ENCODE data around the gene CALCOCO2.
"Not testable (repeated sequence)": the region's sequence is repeated elsewhere in the genome, so short reads cannot be mapped to it uniquely, and the experiment has no call there.

Gene CALCOCO2, protein sequence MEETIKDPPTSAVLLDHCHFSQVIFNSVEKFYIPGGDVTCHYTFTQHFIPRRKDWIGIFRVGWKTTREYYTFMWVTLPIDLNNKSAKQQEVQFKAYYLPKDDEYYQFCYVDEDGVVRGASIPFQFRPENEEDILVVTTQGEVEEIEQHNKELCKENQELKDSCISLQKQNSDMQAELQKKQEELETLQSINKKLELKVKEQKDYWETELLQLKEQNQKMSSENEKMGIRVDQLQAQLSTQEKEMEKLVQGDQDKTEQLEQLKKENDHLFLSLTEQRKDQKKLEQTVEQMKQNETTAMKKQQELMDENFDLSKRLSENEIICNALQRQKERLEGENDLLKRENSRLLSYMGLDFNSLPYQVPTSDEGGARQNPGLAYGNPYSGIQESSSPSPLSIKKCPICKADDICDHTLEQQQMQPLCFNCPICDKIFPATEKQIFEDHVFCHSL

DNA sequence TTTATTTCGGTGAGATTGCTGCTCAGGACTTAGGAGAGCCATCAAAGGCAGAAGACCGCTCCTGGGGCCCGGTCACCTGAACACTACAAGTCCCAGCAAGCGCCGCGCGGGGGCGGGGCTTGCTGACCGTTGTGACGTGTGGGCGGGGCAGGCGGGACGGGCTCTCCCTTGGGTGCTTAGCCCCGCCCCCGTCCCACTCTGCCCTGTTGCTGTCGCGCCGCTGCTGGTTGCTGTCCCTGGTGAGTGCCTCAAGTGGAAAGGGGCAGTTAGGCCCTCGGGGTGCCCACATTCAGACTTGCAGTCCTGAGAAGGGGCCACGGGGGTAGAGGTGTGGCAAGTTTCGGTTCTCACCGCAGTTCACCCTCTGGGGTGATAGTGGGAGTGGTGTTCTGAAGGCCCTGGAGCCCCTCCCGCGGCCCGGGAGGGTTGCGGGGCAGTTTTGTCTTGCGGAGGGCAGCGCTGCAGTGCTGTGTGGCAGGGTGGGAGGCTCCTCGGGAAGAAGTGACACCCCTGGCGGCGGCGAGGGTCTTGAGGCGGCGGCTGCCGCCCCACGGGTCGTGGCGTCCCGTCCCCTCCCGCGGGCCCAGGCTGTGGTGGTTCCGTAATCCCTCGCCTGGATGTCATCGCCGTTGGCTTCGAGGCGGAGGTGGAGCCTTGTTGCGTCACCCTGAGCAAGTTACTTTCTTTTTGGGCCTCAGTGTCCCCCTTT, at the start of gene CALCOCO2:
Gene CALCOCO2, plus strand, starts transcription at position 196 of the 709 bp plus-strand sequence. CDS start 10,673 bp downstream, outside the sequence.
- DNase-seq: peak; percentile 94

DNA sequence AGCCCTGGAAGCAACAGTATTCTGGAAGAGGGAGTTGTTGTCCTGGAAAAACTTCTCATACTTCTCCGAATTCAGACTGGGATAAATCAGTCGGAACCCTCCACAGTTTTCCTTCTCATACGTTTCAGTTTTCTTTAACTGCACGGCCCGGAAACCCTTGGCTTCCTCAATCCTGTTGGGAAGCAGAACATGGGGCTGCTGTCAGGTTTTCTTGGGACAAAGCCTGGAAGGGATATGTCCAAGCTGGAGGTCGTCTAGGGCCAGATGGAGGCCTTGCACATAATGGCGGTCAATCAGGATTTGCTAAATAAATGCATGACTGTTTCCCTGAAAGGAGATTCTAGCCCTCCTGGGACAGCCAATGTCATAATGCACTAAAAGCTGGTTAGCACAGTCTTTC, 43.0 kb upstream of the CALCOCO2 start:
- no peak for DNase-seq

DNA sequence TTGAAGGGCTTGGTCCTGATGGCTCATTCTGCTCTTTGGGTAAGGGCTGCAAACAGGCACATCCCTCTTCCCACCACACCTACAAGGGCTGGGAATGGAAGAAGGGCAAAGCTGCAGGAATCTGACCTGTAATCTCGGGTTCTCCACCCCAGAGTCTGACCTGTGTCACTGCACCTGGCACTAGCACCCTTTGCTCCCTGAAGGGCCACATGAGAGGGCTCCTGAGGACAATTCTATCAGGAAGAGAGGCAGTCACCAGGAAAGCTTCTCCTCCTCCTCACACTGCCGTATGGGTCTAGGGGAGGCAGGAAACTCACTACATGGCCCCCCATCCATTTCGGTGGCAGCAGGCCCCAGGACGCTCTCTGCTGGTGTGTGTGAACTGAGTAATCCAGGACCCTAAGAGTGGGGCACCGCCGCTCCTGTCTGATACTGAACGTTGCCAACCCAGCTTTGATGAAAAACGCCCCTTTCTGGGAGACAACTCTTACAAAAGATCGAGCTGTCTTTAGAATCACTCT, 40.2 kb upstream of the CALCOCO2 start:
- DNase-seq: no peak

DNA sequence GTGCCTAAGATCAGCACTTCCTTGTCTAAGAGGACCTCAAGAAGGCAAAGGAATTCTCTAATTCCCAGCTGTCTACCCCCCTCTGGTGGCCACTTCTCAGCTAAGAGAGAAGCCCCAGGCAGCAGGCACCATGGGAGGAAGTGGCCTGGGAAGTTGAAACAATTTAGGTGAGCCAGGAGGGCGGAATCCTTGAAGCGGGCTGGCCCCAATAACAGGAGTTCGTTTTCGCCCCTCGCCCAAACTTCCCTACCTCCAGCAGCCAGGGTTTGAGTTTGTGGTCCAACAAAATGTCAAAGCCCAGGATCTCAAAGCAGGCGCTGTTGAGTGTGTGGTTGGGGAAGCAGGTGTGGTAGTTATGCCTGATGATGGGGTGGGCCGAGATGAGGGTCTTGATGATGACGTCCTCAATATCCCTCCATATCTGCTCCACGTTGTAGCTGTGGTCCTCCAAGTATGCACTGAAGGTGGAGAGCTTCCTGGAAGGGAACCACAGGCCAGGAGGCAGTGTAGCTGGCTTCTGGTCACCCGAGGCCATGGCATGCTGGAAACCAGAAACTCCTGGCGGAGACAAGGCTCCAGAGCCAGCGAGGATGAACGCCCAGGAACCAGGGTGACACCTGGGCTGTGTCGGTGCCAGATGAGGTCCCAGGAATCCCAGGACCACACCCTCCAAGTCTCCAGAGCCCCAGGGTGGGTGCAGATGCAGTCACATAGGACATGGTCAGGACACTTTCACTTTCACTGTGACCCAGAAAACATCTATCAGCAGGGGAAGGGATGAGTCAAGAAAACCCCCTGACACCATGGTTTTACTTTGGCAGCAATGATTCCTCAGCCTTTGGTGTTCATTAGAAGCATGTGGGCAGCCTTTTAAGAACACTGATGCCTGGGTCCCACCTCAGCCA, 39.5 kb upstream of the CALCOCO2 start:
- DNase-seq: peak; percentile 75

DNA sequence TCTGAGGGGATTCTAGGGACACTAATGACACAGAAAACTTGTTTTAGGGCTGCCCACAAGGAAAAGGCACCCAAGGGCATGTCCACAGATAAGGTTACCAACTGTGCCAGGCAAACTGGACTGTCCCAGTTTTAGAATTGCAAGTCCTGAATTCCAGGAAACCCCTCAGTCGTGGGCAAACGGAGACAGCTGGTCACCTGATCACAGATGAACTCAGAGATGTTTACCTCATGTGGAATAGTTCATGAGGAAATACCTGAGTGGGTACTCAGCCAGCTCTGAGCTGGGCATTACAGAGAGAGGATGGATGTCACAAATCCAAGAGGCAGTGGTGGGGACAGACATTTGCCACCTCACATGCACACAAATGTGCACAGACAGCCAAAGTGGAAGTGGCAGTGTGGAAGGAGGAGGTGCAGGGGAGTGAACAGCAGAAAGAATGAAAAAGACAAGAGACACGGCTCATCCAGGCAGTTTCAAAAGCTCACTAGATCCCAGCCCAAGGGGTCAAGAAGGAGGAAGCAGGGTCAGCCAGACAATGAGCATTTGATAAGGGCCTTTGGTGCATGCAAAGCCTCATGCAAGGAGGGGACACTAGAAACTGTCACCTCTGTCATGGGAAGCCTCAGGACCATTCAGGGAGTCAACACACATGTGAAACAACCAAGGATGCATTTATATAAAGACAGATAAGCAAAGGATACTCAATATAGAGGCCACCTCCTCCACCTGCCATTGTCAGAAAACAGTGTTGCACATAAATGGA, 38.6 kb upstream of the CALCOCO2 start:
- no peak for DNase-seq

DNA sequence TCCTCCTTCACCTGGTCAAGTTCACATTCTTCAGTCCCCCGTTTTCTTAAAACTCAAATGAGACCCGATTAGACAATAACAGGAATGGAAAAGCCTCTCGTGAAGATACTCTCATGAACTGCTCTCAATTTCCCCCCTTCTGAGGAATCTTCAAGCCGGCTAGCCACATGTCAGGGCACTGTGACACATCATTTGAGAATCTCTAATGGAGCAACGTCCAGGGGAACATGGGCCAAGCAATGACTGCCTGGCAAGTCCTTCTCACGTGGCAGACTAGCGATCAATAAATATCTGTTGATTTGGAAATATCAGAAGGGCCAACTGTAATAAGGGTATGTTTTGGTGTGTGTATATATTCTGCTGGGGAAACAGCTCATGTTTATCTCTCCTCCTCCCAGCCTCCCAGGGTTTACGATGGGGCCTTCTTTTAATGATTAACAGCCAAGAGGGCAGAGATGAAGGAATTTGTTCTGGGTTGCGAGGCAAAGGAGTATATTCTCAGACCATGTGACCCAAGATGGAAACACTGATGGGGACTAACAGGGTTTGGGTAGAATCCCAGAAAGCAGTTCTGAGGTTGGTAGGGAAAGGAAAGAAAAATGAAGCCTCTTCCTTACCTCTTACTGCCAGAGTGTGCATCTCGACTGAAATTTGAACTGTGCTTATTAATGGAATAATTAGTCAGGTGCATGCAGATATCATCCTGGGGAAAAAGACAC, 35.2 kb upstream of the CALCOCO2 start:
- DNase-seq: no peak

DNA sequence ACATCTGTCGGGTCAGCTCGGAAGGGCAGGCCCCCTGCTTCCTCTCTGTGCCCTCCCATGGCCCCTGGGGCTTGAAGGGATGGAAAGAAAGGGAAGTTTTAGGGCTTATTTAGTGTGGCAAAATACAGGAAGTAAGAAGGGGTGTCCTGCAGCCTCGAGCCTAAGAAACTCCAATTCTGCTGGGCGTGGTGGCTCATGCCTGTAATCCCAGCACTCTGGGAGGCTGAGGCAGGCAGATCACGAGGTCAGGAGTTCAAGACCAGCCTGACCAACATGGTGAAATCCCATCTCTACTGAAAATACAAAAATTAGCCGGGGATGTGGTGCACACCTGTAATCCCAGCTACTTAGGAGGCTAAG, 34.7 kb upstream of the CALCOCO2 start:
- DNase-seq: peak; percentile 59

DNA sequence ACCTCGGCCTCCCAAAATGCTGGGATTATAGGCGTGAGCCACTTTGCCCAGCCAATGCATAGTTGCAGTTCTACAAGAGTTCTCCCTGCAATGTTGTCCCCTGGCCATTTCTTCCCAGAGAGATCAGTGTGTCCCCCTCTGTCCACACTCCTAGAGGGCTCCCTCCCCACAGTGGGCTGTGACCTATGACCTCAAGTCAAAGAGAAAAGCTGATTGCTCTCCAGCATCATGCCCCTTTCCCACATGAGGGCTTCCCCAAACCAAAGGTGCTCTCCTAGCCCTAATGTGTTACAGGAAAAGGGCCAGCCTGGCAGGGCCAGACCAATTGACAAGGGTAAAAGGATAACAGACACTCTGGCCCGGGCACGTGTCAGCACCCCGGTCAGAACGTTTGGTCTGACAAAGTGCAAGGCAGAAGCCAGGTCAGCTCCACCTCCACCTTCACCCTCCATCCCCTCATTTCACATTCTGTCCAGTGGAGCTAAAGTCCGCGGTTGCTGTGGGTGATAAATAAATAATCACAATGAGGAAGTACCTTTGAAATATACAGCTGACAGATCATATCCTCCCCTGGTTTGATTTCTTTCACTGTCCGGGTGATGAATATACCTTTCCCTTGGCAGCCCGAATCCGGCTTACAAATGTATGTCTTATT, 31.6 kb upstream of the CALCOCO2 start:
- DNase-seq: no peak

DNA sequence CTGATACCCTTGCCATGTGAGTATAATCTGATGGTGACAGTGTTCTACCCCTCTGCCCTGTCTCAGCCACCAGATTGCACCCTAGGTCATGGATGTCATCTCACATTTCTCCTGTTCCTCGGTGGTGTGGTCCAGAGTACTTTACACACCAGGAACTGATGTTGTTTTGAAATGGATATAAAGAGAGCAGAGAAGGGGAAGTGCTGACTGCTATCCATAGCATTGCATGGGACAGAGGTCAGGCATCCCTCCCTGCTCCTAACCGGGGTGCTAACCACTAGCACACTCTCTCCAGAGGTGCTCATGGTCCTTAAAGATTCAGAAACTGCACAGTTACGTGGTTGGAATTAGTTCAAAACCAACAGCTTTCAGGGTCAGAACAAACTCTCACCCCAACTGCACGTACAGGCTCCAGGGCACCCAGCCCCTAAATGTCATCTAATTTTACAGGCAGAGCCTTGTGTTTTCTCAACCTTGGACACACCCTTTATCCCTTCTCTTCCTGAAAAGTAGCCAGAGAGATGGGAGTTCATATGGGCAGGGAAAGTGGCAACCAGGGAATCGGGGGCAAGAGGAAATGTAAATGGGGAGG, 30.1 kb upstream of the CALCOCO2 start:
- DNase-seq: peak; percentile 64

DNA sequence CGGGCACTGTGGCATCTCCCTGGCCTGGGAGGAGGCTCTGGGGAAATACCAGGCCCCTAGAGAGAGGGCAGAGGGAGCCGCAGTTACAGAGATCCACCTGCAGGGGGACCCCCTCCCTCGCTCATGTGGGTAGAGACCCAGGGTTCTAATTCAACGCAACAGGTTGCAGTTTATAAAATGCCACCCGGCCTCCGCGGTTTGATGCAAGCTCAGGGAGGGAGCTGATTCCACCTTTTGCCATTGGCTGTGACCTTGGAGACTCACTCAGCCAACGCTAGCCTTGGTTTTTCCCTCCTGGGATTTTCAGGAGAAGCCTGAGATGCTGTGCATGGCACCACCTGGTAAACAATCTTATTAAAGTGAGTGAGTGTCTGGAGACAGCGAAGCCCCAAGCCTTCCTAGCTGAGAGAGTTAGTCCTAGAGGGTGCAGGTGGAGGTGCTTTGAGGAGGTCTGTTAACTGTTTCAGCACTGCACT, 25.9 kb upstream of the CALCOCO2 start:
- peak; percentile 21 for DNase-seq

DNA sequence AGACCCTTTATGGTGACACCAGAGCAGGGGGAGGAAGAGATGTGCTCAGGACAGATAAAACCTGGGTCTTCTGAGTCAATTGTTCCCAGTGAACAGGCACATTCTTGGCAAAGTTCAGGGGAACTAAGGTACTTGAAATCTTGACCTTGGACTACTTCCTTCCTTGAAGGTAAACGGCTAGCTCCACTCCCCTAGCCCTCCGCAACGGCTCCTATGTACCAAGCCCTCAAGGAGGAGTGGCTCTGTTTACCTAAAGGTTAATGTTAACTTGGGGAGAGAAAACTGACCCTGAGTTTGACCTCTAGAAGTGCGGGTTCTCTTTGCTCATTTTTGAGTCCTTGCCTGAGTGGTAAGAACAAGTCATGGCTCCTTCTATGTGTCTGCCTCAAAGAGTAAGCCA, 21.7 kb upstream of the CALCOCO2 start:
- DNase-seq: no peak

DNA sequence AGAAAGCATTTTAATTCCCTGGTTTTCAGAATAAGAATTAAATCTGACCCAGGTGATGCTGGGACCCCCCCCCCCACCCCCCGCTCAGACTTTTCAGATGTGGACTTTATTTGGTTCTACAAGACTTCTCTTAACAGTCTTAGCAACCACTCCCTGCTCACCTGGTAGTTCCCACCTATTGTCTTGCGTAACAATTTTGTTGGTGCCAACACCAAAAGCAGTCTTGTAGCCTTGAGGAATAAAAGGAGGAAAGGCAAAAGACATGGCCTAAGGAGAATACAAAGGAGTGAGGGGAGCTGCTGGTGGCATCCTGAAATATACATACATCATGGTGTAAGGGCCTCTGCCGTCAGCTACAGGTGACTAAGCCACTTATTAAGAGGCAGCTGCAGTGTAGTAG, 18.8 kb upstream of the CALCOCO2 start:
- DNase-seq: no peak

DNA sequence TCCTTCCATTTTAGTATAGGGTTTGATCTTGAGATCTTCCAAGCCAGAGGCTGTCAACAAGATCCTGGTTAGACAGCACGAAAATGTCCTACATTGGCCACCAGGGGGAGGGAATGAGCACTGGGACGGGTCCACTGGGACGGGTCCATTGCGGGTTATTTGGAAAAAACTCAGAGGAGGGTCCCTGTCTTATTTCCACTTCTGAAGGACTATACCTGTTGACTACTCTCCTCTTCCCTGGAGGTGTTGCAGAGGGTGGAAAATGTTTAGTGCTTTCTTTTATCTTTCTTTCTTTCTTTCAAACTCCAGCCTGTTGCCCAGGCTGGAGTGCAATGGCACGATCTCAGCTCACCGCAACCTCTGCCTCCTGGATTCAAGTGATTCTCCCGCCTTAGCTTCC, 16.3 kb upstream of the CALCOCO2 start:
- peak; percentile 16 for DNase-seq

DNA sequence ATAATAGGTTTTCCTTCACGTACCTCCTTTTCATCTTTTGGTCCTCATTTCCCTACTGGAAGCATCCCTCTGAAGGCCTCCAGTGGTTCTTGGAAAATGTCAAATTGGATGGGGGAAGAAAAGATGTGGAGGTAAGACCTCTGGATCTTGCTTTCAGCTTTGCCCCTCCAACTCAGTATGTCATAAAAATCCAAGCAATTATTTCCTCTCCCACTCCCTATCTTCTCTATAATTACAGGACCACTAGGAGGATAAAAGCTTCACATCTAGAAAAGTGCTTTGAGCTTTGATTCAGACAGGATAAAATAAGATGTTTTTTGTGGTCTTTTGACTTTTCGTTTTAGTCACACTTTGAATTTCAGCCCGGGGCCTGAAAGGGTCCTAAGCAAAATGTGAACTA, 15.5 kb upstream of the CALCOCO2 start:
- no peak for DNase-seq

DNA sequence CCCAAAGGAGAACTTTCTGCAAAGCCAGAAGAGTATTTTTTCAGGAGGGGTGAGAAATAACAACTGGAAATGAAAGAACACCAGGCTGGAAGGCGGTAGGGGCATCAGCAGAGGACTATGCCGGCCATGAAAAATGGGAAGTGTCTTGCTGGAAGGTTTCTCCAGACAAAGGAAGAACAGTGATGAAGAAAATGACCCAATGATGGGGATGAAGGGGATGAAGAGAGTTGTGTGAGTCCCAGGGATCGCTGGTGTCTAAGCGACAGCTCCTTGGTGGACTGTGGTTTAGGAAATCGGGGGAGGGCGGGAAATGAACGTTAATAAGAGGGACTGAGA, 14.4 kb upstream of the CALCOCO2 start:
- DNase-seq: no peak

DNA sequence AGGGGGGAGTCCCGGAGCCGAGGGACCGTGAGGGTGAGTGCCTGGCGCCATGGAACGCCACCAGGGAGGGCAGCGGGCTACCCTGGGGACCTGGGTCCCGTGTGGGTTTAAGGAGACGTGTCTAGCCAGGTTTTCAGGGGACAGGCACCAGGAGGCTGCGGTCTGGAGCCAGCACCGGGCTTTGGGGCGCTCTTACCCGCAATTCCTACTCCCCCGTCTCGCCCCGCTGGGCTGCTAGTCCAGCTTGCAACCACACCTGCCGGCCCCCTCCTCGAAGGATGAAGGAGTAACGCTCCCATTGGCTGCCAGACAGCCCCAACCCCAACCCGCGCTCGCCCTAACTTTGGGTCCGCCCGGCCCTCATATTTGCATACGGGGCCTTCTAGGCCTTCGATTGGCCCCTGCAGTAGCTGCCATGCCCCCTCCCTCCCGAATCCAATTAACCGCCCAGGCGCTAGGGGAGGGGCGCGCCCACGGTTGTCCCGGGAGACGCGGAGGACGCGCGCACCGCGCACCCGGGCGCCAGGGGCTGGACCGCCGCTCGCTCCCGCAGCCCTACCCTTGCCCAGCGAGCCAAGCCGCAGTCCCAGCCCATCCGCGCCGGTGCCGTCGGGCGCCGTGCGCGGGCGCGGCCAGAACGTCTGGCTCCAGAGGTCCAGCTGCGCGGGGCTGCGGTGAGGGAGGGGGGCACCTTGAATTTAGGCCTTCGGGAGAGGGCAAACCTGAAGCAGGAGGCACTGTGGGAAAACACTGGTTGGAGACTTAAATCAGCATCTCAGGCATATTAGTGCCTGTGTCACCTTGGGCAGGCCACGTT, 13.9 kb upstream of the CALCOCO2 start, which contains the start of gene TTLL6:
Gene TTLL6, minus strand, starts transcription at position 456 of the 817 bp plus-strand sequence. Its CDS starts 157 bp downstream, at position 299.
- DNase-seq: peak; percentile 77

DNA sequence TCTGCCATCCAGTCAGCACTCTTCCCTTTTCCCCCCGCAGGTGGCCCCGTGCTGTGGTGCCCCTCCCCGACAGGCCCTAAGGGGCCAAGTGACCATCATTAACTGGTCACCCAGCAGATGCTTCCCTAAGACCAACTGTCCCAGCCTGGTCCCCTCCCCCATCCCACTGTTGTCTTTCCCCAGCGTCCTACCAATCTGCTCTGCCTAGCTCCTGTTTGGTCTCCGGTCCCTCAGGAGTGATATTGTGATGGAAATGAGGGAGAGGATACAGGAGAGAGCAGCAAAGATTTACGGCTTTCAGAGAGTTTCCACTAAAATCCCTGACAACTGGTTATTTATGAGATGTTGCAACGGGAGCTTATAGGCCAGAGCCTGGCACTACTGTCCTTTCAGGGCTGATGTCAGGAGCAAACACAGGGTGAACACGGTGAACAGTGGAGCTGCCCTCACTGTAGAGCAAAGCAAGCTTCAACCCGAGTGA, 12.4 kb upstream of the CALCOCO2 start:
- no peak for DNase-seq

DNA sequence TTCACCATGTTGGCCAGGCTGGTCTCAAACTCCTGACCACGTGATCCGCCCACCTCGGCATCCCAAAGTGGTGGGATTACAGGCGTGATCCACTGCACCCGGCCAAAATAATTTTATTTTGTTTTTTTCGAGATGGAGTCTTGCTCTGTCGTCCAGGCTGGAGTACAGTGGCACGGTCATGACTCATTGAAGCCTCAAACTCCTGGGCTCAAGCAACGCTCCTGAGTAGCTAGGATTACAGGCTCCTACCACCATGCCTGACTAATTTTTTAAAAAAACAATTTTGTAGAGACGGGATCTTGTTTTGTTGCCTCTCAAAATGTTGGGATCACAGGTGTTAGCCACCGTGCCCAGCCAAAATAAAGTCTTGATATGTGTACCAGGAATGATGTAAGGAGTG, 11.4 kb upstream of the CALCOCO2 start:
- DNase-seq: no peak

DNA sequence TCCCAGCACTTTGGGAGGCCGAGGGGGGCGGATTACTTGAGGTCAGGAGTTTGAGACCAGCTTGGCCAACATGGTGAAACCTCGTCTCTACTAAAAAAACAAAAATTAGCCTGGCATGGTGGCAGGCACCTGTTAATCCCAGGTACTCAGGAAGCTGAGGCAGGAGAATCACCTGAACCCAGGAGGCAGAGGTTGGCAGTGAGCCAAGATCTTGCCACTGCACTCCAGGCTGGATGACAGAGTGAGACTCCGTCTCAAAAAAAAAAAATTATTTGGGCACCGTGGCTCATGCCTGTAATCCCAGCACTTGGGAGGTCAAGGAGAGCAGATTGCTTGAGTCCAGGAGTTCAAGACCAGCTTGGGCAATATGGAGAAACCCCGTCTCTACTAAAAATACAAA, 9.9 kb upstream of the CALCOCO2 start:
- not testable (repeated sequence) for DNase-seq

All from MV-4-11 (cell line).